HG03045 (cell line): Measurements from ENCODE around the gene CRLF3.
"Not testable (repeated sequence)": the region's sequence is repeated elsewhere in the genome, so short reads cannot be mapped to it uniquely, and the experiment has no call there.

Experiments
- ATAC-seq: cut with Tn5 transposase; IDR thresholded peaks from one replicate; pipeline ENCODE4 v1.9.1; 2021; ENCODE audit warnings: mild to moderate bottlenecking, moderate library complexity; ENCODE audit not compliant: unreplicated experiment

Gene CRLF3

GRCh38 chr17:30742669-30743068, 81.8 kb downstream of the CRLF3 start:
- not testable (repeated sequence) for ATAC-seq

DNA sequence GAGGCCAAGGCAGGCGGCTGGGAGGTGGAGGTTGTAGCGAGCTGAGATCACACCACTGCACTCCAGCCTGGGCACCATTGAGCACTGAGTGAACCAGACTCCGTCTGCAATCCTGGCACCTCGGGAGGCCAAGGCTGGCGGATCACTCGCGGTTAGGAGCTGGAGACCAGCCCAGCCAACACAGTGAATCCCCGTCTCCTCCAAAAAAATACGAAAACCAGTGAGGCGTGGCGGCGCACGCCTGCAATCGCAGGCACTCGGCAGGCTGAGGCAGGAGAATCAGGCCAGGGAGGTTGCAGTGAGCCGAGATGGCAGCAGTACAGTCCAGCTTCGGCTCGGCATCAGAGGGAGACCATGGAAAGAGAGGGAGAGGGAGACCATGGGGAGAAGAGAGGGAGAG, 88.1 kb downstream of the CRLF3 start:
- not testable (repeated sequence) for ATAC-seq

GRCh38 chr17:30735644-30736043, 88.8 kb downstream of the CRLF3 start:
- not testable (repeated sequence) for ATAC-seq

DNA sequence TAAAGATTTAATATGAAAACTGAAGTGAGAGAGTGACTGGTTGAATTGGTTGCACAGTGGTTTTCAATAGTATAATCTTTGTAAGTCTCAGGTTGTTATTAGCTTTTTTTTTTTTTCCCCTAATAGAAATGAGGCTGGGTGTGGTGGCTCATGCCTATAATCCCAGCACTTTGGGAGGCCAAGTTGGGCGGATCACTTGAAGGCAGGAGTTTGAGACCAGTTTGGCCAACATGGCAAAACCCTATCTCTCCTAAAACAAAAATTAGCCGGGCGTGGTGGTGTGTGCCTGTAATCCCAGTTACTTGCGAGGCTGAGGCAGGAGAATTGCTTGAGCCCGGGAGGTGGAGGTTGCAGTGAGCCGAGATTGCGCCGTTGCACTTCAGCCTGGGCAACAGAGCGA, 89.3 kb downstream of the CRLF3 start:
- not testable (repeated sequence) for ATAC-seq

GRCh38 chr17:30734153-30734552, 90.3 kb downstream of the CRLF3 start:
- not testable (repeated sequence) for ATAC-seq
